Osteocyte (in vitro differentiated cells): Measurements from ENCODE around the gene RAB17. TPM values are rescaled to one million over a fixed set of nuclear protein-coding genes. Genes with fewer than 3 reads are reported as not detected.

Experiments
- DNase-seq: peaks from one replicate; pipeline ENCODE4 v3.0.0; 2021; ENCODE audit warnings: mixed read lengths; ENCODE audit not compliant: unreplicated experiment; ENCODE audit errors: extremely low spot score
- H3K27ac Mint-ChIP-seq: one replicate; pipeline ENCODE4 v1.8.0; 2021; ENCODE audit warnings: mild to moderate bottlenecking, mixed read lengths; ENCODE audit not compliant: unreplicated experiment
- H3K27me3 Mint-ChIP-seq: one replicate; pipeline ENCODE4 v1.8.0; 2021; ENCODE audit warnings: mixed read lengths; ENCODE audit not compliant: unreplicated experiment
- H3K36me3 Mint-ChIP-seq: one replicate; pipeline ENCODE4 v1.8.0; 2021; ENCODE audit warnings: mixed read lengths; ENCODE audit not compliant: unreplicated experiment
- H3K4me1 Mint-ChIP-seq: one replicate; pipeline ENCODE4 v1.8.0; 2021; ENCODE audit warnings: mixed read lengths; ENCODE audit not compliant: unreplicated experiment
- H3K4me3 Mint-ChIP-seq: one replicate; pipeline ENCODE4 v1.8.0; 2021; ENCODE audit warnings: mild to moderate bottlenecking, moderate library complexity, mixed read lengths; ENCODE audit not compliant: unreplicated experiment
- H3K9me3 Mint-ChIP-seq: one replicate; pipeline ENCODE4 v1.8.0; 2021; ENCODE audit warnings: mixed read lengths; ENCODE audit not compliant: unreplicated experiment
- total RNA-seq: library from RNA; stranded (reverse); gene quantifications from 2 replicates; pipeline ENCODE4 v1.2.1, GENCODE V29; 2021
- TF ChIP-seq, protein P1 (sequence below): fragments of 200-600 bp; sonication (generic); IDR thresholded peaks from 2 replicates; pipeline ENCODE4 v1.5.0; 2021; ENCODE audit warnings: antibody characterized with exemption, mild to moderate bottlenecking, moderate library complexity

The RAB17 gene
- total RNA-seq, 1 donor from 2014 or later = 5.2 TPM

DNA sequence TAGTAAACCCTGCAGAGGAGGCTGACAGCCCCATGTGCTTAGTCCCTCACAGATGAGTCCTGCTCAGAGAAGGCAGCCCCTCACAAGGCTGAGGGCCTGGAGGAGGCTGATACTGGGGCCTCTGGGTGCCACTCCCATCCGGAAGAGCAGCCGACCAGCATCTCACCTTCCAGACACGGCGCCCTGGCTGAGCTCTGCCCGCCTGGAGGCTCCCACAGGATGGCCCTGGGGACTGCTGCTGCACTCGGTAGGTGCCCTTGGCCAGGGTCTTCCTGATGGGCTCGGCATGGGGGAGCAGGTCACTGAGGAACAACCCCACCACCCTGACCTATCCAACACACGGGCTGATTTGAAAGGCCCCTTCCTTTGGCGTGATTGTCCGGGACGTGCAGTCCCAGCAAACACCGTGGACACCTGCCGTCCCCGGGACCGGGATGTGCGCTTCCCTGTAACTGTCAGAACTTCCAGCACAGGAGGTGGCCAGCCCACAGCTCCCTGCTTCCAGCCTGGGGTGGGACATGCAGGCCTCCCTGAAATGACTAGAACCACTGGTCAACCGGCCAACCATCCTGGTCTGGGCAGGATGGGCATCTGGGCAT, 64.9 kb downstream of the RAB17 start:
- Mint-ChIP-seq H3K36me3 (peaks cover 7% of the 10 kb centered on the region), H3K27ac (no peak overlapping the region), H3K9me3 (no peaks in the 10 kb centered on the region), H3K4me1 (no peaks in the 10 kb centered on the region), H3K27me3 (no peaks in the 10 kb centered on the region), H3K4me3 (no peak overlapping the region)
- no peak for DNase-seq
- TF ChIP-seq, protein P1, sequence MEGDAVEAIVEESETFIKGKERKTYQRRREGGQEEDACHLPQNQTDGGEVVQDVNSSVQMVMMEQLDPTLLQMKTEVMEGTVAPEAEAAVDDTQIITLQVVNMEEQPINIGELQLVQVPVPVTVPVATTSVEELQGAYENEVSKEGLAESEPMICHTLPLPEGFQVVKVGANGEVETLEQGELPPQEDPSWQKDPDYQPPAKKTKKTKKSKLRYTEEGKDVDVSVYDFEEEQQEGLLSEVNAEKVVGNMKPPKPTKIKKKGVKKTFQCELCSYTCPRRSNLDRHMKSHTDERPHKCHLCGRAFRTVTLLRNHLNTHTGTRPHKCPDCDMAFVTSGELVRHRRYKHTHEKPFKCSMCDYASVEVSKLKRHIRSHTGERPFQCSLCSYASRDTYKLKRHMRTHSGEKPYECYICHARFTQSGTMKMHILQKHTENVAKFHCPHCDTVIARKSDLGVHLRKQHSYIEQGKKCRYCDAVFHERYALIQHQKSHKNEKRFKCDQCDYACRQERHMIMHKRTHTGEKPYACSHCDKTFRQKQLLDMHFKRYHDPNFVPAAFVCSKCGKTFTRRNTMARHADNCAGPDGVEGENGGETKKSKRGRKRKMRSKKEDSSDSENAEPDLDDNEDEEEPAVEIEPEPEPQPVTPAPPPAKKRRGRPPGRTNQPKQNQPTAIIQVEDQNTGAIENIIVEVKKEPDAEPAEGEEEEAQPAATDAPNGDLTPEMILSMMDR = no peak

DNA sequence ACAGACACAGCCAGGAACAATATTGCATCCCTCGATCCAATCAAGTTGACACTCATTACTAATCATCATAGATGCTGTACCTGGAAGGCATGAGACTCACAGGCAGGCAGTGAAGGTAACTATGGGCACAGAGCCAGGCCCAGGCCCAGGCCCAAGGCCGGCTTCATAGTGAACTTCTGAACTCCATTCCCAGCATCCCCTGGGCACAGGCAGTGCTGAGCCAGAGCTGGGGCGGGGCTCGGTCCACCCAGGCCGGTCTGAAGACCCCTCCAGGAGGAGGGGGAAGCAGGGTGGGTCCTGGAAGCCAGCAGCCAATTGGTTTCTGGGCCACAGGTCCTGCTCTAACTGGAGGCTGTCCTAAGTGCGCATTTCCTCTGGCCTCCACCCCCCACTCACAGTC, 65.9 kb downstream of the RAB17 start:
- Mint-ChIP-seq H3K9me3 (no peaks in the 10 kb centered on the region), H3K4me1 (no peaks in the 10 kb centered on the region), H3K4me3 (no peak overlapping the region), H3K36me3 (peaks cover 7% of the 10 kb centered on the region), H3K27me3 (no peaks in the 10 kb centered on the region), H3K27ac (no peak overlapping the region)
- TF ChIP-seq, protein P1 = no peak
- no peak for DNase-seq

Other genes starting within 250 kb of the RAB17 start
- 143 and 159 TPM in 2 replicates for gene COL6A3, start 176.6 kb downstream of the RAB17 start, total RNA-seq
- gene MLPH, start 103.5 kb downstream of the RAB17 start, total RNA-seq = 21.0 and 22.5 TPM in 2 replicates
- gene PRLH, start 24.2 kb downstream of the RAB17 start, total RNA-seq = not detected in 2 replicates
- gene LRRFIP1, start 36.9 kb upstream of the RAB17 start, total RNA-seq = 78.9 and 79.9 TPM in 2 replicates
- 0.46 and 0.63 TPM in 2 replicates for gene RBM44, start 208.0 kb upstream of the RAB17 start, total RNA-seq